GM19468 (cell line): ENCODE data around the gene TAB2.
"Not testable (repeated sequence)": the region's sequence is repeated elsewhere in the genome, so short reads cannot be mapped to it uniquely, and the experiment has no call there.

Source experiments
- ATAC-seq: cut with Tn5 transposase; IDR thresholded peaks from one replicate; pipeline ENCODE4 v1.9.1; 2021; ENCODE audit warnings: mild to moderate bottlenecking, moderate library complexity, moderate number of reproducible peaks; ENCODE audit not compliant: unreplicated experiment; ENCODE audit errors: extremely low read depth

Gene TAB2

DNA sequence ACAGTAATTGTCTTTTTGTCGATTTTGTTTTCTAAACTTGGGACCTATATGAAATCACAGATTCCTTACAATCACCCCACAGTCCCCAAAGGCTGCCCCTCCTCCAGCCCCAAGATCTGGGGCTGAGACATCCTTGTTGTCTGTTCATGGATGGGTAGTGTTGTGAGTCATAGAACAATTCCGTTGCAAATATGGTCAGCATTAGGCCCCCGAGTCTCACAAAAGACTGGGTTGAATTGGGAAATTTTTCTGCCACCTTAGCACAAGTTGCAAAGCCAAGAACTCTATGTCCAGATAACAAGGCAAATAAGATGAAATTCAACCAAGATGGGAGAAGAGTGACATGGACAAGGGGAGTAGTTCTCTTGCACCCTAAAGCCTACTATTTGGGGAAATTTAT, 10.5 kb upstream of the TAB2 start:
- ATAC-seq = no peak

DNA sequence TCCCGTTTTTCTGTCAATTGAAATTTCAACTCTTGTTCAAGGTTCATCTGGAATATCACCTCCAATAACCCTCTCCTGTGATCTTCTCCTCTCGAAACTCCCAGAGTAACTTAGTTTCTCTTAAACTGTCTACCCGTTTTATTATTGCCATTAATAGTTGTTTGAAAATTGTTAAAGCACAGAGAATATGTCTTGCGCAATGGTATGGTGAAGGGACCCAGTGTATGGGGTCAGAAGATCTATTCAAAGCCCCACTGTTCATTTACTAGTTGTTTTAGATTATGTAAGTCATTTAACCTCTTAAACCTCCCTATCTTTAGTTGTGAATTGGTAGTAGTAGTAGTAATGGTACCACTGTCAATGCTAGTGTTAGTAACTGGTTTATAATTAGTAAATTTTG, 6.2 kb upstream of the TAB2 start:
- ATAC-seq = no peak

DNA sequence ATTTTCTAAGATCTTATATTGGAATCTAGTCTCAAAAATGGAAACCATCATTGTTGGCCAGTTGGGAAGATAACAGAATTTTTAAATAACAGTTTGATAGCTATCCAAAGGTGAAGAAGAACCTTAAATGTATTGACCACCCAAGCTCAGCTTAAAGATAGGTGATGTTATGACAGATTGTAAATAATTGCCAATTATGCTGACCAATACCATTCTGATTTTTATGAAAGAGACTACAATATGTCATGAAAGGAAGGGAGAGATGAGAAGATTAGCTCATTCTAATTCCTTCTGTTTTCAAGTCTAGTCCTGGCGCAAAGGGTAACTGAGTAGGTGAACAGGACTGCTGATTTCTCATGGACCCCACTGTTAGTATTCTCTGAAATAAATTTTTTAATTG, 5.7 kb upstream of the TAB2 start:
- ATAC-seq = no peak

DNA sequence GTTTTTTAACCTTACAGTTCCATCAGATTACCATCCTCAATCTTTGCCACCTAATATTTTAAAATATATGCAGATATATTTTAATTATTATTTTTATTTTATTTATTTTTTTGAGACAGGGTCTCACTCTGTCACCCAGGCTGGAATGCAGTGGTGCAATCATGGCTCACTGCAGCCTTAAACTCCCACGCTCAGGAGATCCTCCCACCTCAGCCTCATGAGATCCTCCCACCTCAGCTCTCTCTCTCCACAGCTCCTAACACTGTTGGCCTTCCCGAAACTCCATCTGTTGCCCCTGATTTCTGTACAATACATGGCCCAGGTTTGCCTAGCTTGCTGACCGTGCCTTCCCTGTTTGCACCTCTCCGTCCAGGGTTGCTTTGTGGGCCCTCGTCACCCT, 4.4 kb upstream of the TAB2 start:
- no peak for ATAC-seq

DNA sequence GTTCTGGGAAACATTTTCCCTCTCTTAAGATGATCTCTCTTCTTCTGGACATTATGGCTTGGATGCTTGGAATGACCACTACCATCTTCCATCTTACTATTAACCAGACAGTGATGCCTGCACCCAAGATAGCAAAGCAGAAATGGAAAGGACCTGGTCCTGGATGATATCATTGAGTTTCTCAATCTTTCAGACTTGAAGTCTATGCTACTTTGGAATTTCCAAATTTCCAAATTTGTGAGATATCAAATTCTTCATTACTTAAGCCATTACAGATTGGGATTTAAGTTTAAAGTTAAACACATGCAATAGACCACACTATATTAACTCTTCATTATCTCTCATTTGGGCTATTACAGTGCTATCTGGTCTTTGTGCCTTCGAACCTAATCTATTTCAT, 3.7 kb upstream of the TAB2 start:
- ATAC-seq = no peak

DNA sequence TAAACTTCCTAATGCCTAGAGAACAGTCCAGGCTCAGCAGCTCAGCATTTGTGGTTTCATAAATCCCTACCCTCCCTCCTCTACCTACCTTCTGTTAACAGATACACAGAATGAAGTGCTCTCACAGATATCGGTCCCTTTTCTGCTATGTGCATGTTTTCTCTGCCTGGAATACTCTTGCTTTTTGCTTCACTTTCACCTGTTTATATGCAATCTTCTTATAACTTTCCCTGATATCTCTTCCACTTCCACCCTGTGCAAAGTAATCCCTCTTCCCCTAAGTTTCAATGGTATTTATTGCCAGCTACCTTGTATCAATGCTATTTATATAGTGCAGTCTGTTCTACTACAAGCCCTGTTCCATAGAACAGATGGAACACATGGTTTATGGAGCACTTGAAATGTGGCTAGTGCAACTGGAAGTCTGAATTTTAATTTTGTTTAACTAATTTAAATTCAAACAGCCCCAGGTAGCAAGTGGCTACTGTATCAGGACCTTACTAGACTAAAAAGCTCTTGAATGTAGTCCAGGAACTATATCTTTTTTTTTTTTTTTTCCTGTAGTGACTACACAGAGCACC, 3.1 kb upstream of the TAB2 start:
- no peak for ATAC-seq

DNA sequence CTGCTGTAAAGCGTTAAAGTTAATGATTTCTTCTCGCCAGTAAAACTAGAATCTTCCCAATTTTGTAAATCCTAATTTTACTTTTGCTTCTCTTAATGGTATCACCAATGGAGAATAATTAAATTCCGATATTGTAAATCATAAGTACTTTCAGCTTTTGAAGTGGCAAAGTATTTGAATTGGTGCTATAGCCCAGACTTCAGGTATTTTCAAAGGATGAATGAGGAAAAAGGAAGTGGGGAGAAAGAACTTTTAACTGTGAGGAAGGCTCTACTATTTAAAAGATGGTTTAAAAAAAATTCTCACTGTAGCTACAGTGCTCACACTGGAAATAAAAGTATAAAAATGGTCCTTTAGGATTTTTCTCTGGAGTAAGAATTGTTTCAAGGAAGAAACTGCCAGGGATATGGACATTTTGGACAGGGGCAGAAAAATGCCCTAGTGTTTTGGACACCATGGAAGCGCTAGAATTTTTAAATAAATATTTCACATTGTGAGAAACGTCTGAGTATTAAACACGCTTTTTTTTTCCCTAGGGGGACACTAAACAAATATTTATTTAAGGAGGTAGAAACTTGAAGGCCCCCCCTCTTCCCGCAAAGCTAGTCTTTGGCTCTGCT, 1.3 kb upstream of the TAB2 start:
- no peak for ATAC-seq

DNA sequence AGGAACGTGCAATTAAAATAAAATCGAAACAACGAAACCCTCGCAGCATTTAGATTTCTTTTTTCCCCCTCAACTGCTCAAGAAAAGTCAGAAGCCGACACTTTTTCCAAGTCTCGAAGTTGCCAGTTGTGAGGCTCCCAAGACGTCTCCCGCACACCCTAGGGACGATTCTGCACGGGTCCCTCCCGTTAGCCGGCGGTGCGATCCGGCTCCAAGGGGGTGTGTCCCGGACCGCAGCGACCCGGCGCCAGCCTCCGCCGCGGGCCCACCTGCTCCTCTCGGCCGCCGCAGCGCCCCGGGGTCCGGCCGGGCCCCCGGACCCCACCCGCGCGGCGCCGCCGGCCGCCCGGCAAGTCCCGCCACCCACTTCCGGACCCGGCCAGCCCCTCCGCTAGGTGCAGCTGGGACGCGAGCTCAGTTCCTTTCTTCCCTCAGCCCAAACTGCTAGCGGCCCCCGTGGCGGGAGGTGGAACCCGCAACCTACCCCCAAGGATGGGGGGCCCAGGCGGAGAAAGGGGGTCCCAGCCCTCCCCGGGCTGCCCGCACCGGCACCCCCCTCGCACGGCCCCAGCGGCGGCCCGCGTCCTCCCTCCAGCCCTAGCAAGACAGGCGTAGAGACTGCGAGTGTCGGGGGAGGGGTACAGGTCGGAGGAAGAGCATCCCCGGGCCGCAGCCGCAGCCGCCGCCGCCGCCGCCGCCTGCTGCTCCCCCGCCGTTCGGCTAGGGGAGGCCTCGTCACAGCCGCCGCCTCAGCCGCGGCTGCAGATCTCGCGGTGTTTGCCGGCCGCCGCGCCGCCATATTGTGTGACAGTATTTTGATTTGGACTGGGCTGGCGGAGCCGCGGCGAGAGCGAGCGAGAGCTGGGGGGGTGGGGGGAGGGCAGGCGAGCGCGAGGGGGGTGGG, 520 bp upstream of the TAB2 start:
- peak; percentile 34 for ATAC-seq

DNA sequence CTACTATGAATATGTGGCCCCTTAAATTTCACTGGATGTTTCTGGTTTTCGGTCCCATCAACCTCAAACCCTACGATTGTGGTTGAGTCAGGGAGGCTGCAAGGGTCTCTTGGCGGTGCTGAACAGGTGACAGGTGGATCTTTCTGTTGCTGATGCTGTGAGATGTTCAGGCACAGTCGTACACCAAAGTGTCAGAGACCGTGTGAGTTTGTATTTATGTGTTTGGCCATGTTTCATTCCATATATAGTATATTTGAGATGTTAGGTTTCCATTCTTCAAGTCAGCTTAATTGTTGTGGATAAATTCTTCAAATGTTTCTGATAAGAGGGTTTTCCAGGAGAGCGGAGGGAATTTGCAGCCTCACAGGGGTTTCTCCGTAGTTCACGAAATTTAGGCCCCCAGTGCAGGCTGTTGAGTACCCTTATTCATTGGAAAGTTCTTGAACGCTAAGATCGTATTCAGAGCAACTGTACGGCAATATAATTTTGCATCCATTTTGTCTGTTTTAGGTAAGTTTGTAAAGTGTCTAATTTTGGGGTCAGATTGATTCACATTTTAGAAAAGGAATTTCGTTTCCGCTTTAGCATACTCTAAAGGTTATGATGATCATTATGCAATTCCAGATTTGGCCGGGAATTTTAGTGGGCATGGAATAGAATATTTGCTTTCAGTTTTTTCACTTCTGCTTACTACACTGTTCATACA, 1.2 kb downstream of the TAB2 start:
- ATAC-seq = no peak

DNA sequence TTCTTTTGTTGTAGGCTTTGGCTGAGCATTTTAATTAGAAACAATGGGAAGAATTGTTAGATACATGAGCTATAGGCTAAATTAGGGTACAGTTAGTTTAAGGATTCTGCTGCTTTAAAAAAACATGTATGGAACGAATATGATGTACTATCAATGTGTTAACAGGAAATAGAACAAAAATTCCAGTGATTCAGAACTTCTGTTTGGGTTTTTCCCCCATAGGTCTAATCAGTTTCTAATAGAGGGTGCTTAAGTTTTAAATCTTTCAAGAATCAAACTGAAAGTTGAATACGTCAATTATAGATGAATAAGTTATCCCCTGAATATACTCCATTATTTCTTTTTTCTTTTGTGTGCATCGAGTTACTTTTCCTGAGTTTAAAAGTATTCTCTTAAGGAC, 1.9 kb downstream of the TAB2 start:
- no peak for ATAC-seq

DNA sequence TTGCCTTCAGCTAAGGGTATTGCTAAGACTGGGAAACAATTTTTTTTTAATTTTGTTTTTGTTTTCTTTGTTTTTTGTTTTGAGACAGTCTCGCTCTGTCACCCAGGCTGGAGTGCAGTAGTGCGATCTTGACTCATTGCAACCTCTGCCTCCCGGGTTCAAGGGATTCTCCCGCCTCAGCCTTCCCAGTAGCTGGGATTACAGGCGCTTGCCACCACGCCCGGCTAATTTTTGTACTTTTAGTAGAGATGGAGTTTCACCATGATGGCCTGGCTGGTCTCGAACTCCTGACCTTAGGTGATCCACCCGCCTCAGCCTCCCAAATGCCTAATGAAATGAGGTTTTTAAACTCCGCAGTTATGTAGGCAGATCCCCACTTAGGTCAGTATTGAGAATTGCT, 2.5 kb downstream of the TAB2 start:
- ATAC-seq = not testable (repeated sequence)

DNA sequence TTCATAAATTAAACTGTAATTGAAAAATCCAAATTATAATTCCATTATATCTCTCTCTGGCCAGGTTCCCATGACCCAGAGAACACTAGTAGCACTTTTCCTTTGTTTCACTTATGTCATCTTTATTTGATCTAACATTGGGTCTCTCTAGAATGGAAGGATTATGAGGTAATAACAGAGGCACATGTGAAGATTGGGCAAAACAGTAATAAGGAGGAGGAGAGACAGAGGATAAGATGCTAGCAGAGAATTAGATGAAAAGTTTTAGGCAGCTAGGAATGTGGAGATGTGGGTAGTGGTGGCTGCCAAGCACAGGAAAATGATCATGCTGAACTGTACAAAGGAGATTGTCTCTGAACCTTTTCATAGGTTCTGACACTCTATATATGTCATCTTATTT, 3.3 kb downstream of the TAB2 start:
- ATAC-seq = no peak

DNA sequence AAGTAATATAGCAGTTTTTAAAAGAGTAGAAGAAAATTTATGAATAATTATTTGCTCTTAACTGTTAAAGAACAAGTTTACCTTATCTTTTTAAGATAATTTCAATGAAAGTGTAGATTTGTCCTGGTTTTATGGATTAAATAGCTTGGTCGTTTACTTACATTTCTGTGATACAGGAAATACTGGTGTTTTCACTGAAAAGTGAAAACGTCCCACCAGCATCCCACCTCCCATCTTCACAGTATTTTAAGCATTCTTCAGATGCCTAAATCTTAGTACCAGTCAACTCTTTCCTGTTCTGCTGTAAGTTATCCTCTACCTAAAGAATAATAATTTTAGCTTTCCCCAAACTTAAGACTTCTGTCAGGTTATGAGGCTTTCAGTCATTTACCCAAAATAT, 5.8 kb downstream of the TAB2 start:
- ATAC-seq = no peak

DNA sequence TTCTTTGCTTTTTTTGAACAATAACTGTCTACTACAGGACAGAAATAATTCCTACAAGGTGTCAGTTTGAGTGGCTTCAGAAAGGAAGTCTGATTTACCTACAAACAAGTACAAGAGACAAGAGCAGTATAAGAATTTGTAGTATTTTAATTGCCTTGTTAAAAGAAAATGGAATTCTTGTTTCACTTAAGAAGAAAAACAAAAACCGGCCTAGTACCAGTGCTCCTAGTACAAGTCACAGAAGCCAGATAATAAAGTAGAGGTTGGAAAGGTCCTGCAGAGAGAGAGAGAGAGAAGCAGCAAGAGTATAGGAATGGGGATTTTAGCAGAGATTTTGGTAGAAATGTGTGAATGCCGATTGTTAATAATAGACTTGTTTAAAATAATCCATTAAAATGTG, 6.4 kb downstream of the TAB2 start:
- ATAC-seq = no peak

DNA sequence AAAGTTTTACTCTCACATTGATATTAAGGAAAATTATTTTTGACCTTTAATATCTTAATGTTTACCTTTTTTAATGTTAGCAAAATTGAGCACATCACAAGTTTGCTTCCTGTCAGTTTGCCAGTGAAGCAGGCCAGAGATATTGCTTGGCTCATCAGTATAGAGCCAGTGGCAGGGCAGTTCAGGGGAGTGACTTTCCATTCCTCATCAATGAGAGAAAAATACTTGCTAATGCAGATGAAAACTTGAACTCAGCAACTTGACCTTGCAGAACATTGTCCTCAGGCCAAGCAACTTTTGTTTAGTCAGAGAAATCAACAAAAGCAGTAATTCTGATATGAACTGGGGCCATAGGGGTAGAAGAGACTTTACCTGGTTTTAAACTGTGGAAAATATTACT, 6.9 kb downstream of the TAB2 start:
- ATAC-seq = no peak

DNA sequence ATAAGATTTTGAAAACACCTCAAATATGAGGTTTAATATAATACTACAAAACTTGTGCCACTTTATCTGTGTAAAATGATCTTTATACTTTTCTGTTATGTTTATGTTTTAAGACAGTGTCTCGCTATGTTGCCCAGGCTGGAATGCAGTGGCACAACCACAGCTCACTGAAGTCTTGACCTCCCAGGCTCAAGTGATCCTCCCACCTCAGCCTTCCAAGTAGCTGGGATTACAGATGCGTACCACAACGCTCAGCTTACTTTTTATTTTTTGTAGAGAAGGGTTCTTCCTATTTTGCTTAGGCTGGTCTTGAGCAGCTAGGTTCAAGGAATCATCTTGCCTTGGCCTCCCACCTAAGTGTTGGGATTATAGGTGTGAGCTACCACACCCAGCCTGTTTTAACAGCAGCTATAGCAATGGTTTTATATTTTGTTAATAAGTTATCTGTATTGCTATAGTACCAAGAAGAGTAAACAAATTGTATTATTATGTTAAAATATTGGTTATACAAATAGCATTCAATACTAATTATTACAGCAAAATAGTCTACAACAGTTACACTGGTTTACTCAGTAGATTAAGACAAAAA, 8.2 kb downstream of the TAB2 start:
- ATAC-seq = no peak

DNA sequence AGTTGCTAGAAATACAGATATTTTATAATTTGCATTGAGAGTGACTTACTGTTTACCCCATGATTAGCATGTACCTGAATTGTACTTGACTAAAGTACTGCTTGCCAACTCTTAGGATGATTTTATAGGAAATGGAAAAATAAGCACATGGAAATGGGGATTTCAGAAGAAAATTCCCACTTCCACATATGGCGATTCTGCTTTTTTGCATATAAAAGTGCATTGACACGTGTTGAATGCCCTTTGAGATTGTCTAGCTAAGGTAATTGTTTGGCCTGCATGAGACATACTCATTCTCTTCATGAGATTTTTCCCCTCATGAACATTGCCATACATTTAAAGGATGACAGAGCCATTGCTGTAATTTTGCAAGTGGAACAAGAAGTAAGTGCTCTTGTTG, 10.1 kb downstream of the TAB2 start:
- ATAC-seq = no peak

DNA sequence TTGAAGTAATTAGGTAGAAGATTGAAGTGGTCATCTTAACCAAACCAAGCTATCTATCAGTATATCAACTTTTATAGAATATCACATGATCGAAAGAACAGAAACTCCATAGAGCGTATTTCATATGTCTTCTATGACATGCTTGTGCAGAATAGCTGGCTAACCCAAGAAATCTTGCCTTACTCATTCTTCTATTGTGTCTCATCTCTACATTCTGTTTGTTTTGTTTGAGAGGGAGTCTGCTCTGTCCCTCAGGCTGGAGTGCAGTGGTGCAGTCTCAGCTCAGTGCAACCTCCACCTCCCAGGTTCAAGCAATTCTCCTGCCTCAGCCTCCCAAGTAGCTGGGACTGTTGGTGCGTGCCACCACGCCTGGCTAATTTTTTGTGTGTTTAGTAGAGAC, 10.6 kb downstream of the TAB2 start:
- ATAC-seq = no peak

DNA sequence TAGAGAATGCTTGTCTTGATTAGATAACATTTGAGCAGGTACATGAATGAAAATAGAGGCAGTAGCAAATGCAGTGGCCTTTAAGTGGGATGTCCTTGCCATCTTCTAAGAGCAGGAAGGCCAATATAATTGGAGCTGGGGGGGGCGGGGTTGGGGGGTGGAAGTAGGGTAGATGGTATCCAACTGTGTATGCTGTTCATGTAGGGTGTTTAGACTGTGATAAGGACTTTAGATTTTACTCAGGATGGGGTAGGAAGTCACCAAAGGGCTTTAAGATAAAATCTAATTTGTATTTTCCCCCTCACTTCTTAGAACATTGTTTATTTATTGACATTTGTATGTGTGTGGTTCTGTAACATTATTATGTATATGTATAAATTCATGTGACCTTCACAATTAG, 12.0 kb downstream of the TAB2 start:
- no peak for ATAC-seq

DNA sequence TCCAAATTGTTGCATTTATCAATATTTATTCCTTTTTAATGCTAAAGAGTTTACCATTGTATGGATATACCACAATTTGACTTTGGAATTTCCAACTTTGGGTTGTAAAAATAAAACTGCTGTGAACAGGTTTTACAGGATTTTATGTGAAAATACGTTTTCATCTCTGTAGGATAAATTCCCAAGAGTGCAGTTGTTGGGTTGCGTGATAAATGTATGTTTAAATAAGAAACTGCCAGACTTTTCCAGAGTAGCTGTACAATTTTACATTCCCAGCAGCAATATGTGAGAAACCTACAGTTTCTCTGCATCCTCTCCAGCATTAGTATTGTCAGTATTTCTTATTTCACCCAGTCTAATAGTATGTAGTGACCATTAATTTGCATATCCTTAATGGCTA, 12.6 kb downstream of the TAB2 start:
- no peak for ATAC-seq
